Spleen (tissue), 7 donors: ENCODE results near the gene TRPM1.

ENCODE experiments used
- CTCF ChIP-seq, 11 experiments: fragments of 200-600 bp in 7 of 11; fragments of 450-650 bp in 4 of 11; sonication (generic) in 4 of 11; IDR thresholded peaks in 8 of 11; conservative IDR thresholded peaks in 3 of 11; 1 replicate in 7 of 11; 2 replicates in 4 of 11; pipeline versions ENCODE4 v1.4.0 to v1.8.0; 2016 to 2021; ENCODE audit warnings: antibody characterized with exemption in 11 of 11, inconsistent platforms in 4 of 11, mild to moderate bottlenecking in 1 of 11
- POLR2A ChIP-seq, 3 donors: fragments of 450-650 bp; IDR thresholded peaks; one replicate each; pipeline ENCODE4 v1.5.1; 2017; ENCODE audit warnings: antibody characterized with exemption in 3 of 3, mild to moderate bottlenecking in 1 of 3
- donor health status: DM: no; HTN: no; CAD: no; lungs with moderate emphysema.
- donor health status: DM: no; HTN: no; CAD: no.
- donor health status: DM: no; HTN: no; CAD: no.

- no peak for TF ChIP-seq POLR2A (IDR thresholded peaks at IDR 0.05)
- no peak for TF ChIP-seq CTCF (IDR thresholded peaks at IDR 0.05 in 8 of 11, conservative IDR thresholded peaks at IDR 0.05 in 3 of 11)
Measured at GRCh38 chr15:31149088-31149505, 47.6 kb upstream of the TRPM1 start.
